NCI-H2107 treated with DMSO at 0.1 percent for 48 hours (cell line): ENCODE data around the gene A3GALT2.
A peak's percentile ranks its signal among the peaks of the same experiment; 100 is the strongest.

ENCODE experiments used
- DNase-seq: peaks from one replicate; lab custom pipeline; 2025; ENCODE audit not compliant: unreplicated experiment; lab: John Stamatoyannopoulos, UW

A3GALT2 gene

GRCh38 chr1:33272930-33273329 lies 48.0 kb downstream of the A3GALT2 start:
- DNase-seq: no peak

DNA sequence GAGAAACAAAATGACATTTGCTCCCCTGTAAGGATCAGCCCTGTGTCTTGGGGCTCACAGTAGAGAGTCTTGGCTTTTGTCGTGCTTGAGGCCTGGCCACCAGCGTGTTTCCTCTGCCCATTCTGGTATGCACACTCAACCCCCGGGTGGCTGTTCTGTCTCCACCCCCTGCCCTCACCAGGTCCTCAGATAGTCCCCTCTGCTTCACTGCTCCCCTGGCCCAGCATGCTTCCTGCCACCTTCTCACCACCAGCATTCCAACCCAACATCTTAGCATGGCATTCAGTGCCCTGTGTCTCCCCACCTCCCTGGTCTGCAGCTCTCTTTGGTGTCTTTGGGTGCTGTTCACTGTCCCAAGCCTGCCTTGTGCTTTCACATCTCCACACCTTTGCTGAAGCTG lies 48.4 kb downstream of the A3GALT2 start:
- no peak for DNase-seq

GRCh38 chr1:33271666-33272505 lies 49.0 kb downstream of the A3GALT2 start:
- DNase-seq: no peak

DNA sequence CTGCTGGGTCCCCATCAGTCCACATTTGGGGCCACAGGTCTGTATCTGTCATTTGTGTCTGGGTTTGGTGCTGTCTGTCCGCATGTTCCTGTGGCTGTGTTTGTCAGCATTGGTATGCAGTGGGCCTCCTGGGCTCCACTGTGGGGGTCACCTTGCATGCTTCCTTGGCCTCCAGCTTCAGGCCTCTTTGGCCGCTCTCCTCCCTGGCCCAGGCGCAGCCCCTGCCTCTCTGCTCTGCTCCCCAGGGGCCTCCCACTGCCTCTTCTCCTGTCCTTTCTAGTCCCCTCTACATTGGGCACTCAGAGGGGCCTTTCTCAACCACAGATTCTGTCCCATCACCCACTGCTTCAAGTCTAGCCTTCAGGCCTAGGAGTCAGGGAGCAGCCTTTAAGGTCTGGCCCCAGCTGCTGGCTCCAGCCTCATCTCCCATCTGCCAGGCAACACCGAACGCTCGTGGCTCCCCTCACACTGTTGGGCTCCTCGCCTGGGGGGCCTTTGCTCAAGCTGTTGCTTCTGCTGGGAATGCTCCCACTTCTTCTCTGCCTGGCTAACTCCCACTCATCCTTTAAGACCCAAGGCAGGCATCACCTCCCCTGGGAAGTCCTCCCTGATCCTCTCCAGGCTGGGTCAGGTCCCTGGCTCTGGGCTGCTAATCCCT lies 50.0 kb downstream of the A3GALT2 start:
- no peak for DNase-seq

GRCh38 chr1:33270379-33270778 lies 50.5 kb downstream of the A3GALT2 start:
- no peak for DNase-seq

DNA sequence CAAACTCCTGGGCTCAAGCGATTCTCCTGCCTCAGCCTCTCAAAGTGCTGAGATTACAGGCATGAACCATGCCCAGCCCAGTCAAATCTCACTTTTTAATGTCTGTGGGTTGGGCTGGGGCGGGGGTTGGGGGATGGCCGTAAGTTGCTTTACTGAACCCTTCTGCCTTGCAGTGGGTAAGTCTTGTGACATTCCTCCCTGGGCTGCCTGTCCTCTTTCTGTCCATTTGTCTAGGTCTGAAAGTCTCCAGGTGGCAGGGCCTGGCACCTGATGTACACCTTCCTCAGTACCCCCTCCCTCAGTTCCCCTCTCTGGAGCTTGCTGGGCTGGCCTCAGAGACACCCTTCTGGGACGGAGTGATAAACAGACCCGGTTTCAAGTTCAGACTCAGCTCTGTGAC lies 51.3 kb downstream of the A3GALT2 start:
- DNase-seq: no peak

DNA sequence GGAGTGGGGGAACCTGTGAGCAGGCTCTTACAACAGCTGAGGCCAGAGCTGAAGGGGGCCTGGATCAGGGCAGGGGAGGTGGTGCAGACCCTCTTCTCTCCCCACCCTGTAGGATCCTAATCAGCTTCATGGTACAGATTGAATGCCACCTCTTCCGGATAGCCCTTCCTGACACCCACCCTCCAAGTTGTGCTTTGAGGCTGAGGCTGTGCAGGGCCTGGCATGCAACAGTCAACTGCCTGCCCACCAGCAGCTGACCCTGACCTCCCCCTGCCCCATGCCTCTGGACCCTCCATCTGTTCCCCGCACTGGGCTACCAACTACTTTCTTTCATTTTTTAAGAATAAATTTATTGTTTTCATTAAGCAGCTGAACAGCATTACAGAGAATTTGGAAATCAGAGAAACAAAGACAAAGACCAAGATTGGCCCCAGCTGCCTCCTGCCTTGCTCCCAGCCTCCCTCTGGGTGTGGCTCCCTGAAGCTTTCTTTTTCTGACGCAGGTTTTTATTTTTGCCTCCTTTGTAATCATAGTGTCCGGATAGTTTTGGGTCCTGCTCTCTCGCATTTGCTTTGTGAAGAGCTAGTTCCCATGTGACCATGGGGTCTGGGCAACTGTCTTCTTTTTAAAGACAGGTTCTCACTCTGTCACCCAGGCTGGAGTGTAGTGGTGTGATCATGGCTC lies 51.8 kb downstream of the A3GALT2 start:
- DNase-seq: no peak

GRCh38 chr1:33268457-33268856 lies 52.4 kb downstream of the A3GALT2 start:
- DNase-seq: no peak

DNA sequence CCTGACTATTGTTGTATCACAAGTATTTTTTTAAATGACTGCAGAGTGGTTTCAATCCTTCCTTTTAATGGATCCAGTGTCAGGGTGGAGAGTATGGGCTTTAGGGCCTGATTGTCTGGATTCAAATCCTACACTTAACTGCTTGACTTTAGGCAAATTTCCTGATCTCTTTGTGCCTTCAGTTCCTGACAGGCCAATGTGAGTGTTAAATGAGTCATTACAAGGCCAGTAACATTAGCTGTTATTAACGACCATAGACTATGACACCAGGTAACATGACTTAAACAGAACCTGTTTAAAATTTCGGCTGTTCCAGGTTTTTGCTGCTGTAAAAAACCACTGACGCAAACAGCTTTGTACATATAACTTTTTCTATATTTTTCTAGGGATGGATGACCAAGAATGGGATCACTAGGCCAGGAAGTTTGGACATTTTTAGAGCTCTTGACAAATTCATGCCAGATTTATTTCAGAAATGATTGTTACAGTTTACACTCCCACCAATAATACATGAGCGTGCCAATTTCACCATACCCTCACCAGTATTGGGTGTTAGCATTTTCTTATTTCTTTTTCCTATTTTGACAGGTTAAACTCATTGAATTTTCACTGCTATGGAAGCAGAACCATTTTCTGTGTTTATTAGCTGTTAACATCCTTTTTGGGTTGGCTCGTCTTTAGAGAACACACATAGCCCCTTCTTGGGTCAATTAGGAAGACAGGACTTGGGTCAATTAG lies 53.3 kb downstream of the A3GALT2 start:
- no peak for DNase-seq

- DNase-seq: no peak
Measured at GRCh38 chr1:33266766-33267165, 54.1 kb downstream of the A3GALT2 start.

- no peak for DNase-seq
Measured at GRCh38 chr1:33265780-33266605, 54.9 kb downstream of the A3GALT2 start.

DNA sequence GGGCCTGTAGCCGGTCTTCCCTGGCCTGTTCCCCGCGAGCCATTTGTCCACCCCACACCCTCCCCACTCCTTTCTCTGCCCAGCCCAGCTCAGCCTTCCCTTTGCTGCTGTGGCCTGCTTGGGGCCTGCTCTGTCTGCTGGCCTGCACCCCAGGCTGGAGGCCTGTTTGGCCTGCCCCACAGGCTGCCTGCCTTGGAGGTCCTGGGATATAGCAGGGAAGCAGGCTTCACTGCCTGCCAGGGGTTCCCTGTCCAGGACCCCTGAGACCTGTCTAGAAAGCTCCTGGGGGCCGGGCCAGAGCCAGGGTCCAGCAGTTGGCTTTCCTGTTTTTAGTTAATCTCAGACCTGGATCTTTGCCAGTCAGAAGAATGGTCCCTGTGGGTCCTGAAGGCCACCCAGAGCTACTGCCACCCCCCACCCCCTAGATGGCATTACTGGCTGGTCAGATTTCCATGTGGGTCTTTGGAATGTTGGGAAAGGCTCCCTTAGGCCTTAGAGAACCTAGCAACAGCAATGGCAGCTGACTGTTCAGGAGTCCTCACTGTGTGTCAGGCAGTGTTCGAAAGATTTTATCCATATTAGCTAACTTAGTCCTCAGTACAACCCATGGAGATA lies 56.9 kb downstream of the A3GALT2 start:
- DNase-seq: no peak

GRCh38 chr1:33261344-33261743 lies 59.6 kb downstream of the A3GALT2 start:
- no peak for DNase-seq

DNA sequence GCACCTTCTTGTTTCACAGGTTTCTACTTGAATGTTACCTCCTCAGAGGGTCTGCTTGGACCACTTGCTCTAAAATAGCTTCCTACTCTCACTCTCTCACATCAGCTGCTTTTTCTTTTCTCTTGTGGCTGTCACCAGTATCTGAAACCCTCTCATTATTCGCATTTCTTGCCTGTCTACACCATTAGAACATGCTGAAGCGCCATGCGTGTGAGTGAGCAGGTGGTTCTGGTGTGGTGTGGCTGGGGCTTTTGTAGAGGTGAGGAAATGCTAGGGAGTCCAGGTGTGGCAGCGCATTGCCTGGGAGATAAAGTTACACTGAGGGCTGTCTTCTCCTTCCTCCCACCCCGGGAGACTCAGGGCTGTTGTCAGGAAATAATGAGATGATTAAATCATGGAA lies 60.5 kb downstream of the A3GALT2 start:
- peak; percentile 90 for DNase-seq

- no peak for DNase-seq
Measured at GRCh38 chr1:33259879-33260278, 61.0 kb downstream of the A3GALT2 start.

GRCh38 chr1:33258788-33259274 lies 62.1 kb downstream of the A3GALT2 start:
- no peak for DNase-seq

DNA sequence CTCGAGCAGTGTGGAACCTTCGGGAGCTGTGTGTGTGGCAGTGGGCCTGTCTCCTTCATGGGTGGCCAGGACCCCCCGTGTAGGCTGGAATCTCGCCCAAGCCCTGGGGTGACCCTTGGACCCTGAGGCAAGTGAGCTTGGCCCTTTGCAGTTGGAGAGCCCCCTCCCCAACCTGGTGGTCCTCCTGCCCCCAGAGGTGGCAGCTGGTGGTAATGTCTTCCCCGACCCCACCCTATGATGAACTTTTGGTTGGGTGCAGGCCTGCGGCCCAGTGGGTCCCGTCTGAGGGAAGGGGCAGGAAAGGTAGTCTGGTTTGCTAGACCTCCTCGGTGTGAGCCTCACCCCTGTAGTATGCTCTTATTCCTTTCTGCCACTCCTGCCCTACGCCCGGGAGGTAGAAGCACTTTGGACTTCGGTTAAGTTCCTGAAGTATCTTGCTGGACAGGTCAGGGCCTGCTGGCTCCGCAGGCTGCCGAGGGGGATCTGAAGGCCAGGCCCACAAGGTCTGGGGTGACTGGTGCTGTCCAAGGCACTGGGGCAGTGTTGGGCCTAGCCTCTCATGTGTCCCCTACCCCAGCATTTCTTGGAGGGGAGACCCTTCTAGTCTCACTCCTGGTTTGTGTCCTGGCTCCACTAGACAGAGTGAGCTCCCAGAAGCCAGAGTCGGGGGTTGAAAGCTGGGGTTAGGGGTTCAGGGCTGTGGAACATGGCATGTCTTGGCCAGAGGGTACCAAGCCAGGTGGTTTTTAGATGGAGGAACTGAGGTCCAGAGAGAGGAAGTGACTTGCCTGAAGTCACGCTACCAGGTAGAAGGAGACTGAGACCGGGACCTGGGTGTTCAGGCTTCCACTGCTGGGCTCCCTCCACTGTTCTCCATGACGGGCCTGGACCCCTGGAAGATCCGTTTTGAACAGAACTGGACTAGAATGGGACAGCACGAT lies 62.9 kb downstream of the A3GALT2 start:
- DNase-seq: no peak

GRCh38 chr1:33257207-33257771 lies 63.6 kb downstream of the A3GALT2 start:
- DNase-seq: no peak
